Activated CD4-positive, alpha-beta T cell treated with anti-CD3 and anti-CD28 coated beads for 4 hours (primary cell): ENCODE data around the gene PVALB.
A peak's percentile ranks its signal among the peaks of the same experiment; 100 is the strongest.

Source experiments
- DNase-seq, 2 donors: peaks; one replicate each; pipeline ENCODE4 v3.0.0-alpha.2; 2020

Gene PVALB

GRCh38 chr22:36770513-36771231 is 46.2 kb downstream of the PVALB start:
- DNase-seq, result no peak

GRCh38 chr22:36769541-36770512 is 47.0 kb downstream of the PVALB start:
- DNase-seq, result no peak

- DNase-seq, result no peak
These were observed 48.2 kb downstream of the PVALB start for GRCh38 chr22:36768616-36769015.

GRCh38 chr22:36768141-36768540 is 48.7 kb downstream of the PVALB start:
- DNase-seq, result no peak

- no peak for DNase-seq
These were observed 49.6 kb downstream of the PVALB start for GRCh38 chr22:36767035-36767775.

DNA sequence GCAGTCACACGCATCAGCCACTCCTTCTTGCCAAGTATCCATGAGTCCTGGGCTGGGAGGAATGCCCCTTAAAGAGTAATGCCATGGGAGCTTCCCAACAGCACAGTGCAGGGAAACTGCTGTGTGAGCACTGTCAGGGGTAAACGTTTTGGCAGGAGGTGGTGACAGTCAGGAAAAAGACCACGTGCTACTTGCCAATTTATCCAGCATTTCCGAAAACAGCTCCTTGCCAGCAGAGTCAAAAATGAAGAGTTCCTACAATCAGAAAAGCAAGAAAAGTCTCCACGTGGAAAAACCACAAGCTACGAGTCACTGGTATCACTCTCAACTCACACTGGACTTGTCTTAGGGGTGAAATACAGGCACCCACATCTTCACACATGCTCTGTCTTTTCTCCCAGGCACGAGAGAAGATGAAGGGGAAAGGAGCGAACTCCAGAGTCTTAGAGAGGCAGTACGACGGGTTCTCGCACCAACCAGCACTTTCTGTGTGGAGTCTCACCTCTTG is 50.8 kb downstream of the PVALB start:
- no peak for DNase-seq

- no peak for DNase-seq
These were observed 51.5 kb downstream of the PVALB start for GRCh38 chr22:36765131-36765942.

DNA sequence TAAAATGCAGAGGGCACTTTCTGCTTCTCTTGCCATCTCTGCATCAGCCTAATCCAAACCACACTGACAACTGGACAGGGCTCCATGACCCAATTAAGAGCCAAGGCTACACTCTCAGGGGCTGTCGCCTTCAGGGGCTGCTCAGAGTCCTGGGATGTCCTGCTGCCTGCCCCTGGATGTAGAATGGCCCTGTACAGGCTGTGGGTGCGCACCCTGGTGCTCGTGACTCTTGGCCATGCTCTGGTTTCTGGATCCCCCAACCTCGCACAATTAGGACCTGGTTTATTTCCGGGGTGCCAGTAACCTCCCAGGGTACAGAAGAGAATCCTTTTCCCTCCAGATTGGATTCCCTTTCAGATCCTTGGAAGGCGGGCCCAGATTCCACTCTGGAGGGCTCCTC is 52.2 kb downstream of the PVALB start:
- no peak for DNase-seq

DNA sequence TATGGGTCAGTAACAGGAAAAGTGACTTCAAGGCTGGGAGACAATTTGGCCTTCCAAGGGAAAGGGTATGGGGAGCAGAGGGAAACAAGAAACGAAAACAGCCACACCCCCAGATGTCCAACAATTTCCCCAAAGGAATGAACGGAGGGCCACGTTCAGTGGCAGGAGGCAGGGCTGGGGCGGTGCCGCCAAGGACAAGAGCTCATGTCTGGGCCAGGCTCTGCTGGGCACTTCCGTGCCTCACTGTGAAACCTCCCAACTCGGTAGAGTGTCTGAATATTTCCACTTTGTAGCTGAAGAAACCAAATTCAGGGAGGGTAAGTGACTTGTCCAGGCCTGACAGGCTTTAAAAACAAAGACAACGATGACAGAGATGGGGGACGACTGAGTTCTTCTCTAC is 52.8 kb downstream of the PVALB start:
- DNase-seq, result no peak

GRCh38 chr22:36763576-36763975 is 53.3 kb downstream of the PVALB start:
- DNase-seq, result no peak

GRCh38 chr22:36762687-36763260 is 54.1 kb downstream of the PVALB start:
- DNase-seq, result no peak

DNA sequence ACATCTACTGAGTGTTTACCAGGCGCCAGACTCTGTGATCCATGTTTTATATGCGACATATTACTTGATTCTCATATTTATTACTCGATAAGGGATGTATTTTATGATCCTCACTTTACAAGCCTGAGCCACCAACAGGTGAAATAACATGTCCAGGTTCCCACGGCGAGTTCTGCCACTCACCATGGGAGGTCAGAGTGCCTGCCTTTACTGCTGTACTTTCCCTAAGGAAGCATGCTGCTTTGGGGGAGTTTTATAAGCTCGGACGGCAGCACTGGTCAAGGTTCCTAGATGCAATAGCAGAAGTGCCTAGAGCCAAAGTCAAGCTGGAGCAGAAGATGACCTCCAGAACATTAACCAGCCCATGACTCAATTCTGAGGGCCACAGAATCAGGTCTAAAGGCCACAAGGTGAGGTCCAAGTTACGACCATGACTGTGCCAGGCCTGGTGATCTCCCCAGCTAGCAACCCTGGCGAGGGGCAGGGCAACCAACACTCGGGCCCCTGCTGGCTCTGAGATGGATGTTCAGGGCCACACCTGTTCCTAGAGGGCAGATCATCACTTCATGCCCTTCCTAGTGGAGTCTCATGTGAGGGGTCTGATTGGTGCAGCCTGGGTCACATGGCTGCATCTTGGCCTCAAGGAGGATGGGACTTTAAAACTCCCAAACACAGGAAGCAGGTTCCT is 55.1 kb downstream of the PVALB start:
- DNase-seq, result no peak

DNA sequence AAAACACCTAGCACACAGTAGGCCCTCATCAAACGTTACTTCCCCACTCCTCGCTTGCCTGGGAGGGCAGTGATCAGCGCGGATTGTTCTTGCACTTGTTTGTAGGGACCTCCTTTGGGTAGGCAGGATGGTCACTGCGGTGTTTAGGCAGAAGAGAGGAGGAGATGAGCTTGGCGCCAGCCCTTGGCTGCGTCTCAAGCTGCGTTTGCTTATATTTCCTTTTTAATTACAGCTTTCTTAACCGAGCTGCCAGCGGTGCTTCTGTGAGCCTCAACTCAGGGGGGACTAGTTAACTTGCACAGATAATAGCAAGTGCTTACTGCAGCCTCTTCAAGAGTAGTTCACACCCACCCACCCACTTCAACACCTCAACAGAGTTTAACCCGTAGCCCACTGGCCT is 56.0 kb downstream of the PVALB start:
- no peak for DNase-seq

DNA sequence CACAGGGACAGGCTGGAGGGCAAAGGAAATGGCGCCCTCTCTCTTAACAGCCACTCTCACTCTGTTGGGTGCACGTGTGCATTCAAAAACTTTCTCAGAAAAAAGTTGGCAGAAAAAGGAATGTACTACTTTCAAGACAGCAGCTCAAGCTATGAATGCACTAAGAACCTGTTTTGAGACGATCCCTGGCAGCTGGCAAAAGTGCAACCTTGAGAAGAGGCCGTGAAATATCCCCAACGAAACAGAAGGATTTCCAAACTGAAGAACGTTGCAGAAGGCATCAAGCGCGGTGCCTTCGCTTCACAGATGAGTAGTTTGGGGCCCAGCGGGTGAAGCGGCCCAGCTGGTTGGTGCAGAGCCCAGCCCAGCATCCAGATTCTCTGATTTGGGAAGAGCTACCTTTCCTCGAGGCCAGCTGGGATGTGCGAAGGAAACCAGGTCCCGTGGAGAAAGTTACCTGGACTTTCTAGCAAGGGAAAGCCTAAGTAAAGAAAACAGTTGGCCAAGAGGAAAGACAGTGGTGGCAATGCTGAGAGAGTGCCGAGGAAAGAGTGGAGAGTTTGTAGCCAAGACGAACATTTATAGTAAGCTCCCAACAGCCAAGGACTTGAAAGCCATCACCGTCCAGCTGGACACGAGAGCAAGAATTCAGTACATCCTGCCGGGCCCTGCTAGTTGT is 57.2 kb downstream of the PVALB start:
- DNase-seq, result no peak

DNA sequence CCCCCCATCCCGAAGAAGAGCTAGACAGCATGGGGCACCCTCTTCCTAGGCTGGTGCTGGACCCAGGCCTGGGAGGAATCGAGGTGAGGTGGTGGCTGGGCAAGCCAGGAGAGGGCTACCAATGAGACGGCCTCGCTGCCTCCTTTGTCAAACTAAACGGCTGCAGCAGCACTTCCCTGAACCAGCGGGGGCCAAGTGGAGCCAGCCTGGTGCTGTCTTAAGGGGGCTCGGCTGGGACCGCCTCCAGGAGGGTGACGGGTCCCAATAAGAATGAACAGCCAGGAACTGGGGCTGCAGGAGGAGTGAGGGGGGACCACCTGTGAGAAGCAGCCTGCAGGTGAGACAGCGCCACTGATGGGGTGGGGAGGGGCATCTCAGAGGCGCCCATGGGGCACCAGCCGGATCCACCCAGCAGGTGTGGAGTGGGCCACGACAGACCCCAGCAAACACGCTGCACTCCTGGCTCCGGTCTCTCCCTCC is 58.0 kb downstream of the PVALB start:
- no peak for DNase-seq

DNA sequence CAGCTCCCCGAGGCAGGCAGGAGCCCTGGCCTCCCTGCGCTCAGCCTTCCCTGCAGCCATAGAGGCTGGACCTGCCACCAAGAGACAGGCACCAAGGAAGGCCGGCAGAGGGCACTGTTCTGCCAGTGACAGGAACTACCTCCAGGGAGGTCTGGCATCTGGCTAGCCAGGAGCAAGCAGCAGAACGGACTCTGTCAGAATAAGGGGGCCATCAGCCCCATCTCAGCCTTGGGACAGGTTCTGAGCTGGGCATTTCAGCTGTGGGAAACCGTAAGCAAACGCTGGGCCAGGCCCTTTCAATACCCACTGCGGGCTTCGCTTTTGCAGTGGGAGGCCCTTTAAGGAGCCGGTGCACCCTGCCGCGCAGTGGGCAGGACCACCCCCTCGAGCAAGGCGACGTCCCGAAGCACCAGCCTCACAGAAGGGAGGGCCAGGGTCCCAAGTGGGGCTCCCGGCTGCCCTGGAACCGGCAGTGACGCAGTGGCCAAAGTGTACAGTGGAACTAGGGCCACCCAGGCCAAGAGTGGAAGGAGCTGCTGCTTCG is 59.1 kb downstream of the PVALB start:
- peak; percentile 72 to 74 for DNase-seq

DNA sequence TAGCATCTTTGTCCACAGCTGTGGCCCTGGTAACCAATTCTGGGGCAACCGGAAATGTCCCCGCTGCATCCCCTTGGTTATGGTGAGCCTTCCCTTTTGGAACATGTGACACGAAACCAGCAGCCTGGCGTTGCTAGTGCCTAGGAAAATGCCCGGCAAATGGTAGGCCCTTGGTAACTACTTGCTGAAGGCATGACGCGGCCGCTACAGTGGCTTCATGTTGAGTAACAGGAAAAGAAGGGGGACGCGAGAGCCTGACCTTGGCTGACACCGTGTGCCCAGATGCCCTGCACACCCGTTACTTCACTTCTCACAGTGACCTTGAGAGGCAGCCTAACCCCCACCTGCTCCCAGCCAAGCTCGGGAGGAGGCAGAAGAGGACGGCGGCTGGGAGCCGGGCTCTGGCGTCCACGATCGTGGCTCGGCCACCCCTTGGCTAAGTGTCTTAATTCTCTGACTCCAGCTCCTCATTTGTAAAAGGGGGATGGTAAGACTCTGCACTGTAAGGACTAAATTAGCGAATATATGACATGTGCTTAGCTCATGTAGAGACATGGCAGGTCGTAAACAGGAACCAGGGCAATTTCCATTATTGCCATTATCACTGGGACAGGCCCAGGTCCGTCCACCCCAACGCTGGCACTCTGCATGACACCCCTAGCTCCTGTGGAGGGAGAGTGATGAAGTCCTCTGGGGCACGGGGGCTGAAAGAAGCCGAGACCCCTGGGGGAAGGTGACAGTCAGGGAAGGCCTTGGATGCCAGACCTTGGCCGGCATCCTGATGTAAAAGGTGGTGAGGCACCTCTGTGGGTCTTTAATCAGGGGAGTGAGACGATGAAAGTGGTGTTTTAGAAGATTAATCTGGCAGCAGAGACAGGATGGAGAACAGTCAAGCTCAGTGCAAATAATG is 59.8 kb downstream of the PVALB start:
- DNase-seq, result no peak

GRCh38 chr22:36756031-36756430 is 60.8 kb downstream of the PVALB start:
- DNase-seq, result no peak

GRCh38 chr22:36755316-36755715 is 61.5 kb downstream of the PVALB start:
- no peak for DNase-seq
